ENCODE measurements around the gene MCCD1. TPM values are rescaled to one million over a fixed set of nuclear protein-coding genes. Genes with fewer than 3 reads are reported as not detected.
"Not testable (repeated sequence)": the region's sequence is repeated elsewhere in the genome, so short reads cannot be mapped to it uniquely, and the experiment has no call there.

MCCD1 gene
- total RNA-seq: not detected
- long read RNA-seq: 0 reads

GRCh38 chr6:31528821-31529328 is at the start of gene MCCD1:
Gene MCCD1, plus strand, starts transcription at chr6:31528962. Its CDS starts 53 bp downstream, at chr6:31529015.
- intact Hi-C loops (cut with DNase I, micrococcal nuclease): no loop called here
- DNase-seq (no peak), ATAC-seq (peak; percentile 29)

- DNase-seq (no peak), ATAC-seq (no peak)
- intact Hi-C loops (cut with DNase I, micrococcal nuclease): no loop called here
Observed at GRCh38 chr6:31479151-31479932, 49.4 kb upstream of the MCCD1 start.

- no peak for DNase-seq
- ATAC-seq: no peak
- intact Hi-C loops (cut with DNase I, micrococcal nuclease): no loop called here
Observed at GRCh38 chr6:31479933-31480535, 48.7 kb upstream of the MCCD1 start.

DNA sequence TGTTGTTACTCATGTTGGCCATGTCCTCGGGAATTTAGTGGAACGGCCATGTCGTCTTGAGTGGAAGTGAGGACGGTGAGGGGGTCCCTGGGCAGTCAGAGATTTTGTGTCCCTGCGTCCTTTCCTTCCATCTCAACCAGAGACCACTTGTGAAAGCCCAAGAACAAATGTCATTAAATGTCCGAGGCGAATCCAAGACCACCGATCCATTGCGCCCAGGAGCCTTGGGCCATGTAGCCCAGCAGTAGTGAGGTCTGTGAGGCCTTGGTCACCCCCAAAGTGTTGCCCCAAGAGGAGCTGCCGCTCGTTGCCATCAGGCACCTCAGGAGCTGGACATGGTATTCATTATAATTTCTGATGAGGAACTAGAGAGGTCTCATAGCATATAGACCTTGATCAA is 48.2 kb upstream of the MCCD1 start:
- intact Hi-C loops (cut with DNase I, micrococcal nuclease): no loop called here
- DNase-seq (no peak), ATAC-seq (no peak)

GRCh38 chr6:31483392-31483791 is 45.4 kb upstream of the MCCD1 start:
- no peak for DNase-seq
- intact Hi-C loops (cut with DNase I, micrococcal nuclease): no loop called here
- ATAC-seq: no peak

DNA sequence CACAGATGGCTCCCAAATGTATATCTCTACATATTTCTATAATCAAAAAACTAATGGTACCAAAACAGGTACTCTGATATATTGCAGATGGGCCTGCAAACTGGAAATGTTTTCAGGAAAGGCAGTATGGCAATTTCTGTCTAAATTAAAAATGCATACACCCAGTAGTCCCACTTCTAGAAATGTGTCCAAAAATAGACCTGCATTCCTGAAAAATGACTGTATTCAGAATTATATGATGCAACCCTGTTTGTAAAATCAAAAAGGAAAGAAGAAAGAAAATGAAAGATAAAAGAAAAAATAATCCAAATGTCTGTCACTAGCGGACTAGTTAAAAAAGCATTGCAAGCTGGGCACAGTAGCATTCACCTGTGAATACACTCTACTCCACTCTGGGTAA is 43.7 kb upstream of the MCCD1 start:
- no peak for DNase-seq
- ATAC-seq: no peak
- intact Hi-C loops (cut with DNase I, micrococcal nuclease): no loop called here

GRCh38 chr6:31486065-31486837 is 42.5 kb upstream of the MCCD1 start:
- intact Hi-C loops (cut with DNase I, micrococcal nuclease): not testable (repeated sequence)

GRCh38 chr6:31487674-31488073 is 41.1 kb upstream of the MCCD1 start:
- ATAC-seq; DNase-seq; intact Hi-C loops (cut with DNase I, micrococcal nuclease): not testable (repeated sequence)

More at GRCh38 chr6:31486065-31486837, 42.5 kb upstream of the MCCD1 start:
- ATAC-seq, DNase-seq: not testable (repeated sequence)

GRCh38 chr6:31489086-31489485 is 39.7 kb upstream of the MCCD1 start:
- intact Hi-C loops (cut with DNase I, micrococcal nuclease): no loop called here
- peak; percentile 79 for ATAC-seq
- peak in 1 of 2 donors; percentile 61 for DNase-seq

DNA sequence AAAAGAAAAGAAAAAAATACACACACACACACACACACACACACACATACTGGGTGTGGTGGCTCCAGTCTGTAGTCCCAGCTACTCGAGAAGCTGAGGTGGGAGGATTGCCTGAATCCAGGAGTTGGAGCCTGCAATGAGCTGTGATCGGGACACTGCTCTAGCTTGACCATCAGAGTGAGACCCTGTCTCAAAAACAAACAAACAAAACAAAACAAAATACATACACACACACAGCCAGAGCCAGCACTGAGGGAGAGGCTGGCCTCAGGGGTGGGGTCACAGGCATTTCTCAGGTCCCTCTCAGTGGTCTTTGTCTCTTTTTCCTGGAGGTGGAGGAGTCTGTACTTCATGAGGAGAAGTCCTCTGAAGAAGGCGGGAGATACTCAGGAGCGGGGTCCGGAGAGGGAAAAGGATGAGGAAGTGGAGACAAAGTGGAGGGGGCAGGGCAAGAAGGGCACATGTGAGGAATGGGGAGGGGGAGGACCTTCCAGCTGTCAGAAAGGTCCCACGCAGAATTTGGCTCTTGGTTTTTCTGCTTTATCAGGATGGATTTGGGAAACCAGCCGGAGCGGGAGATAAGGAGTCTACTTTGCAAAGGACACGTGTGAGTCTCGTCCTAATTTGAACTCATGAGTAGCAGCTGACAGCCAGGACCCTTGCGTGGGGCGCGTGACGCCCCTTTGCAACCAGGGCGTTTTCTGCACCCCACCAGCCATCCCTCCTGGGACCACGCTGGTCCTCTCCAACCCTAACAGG is 38.5 kb upstream of the MCCD1 start:
- no peak for ATAC-seq
- DNase-seq: no peak
- intact Hi-C loops (cut with DNase I, micrococcal nuclease): no loop called here

- DNase-seq; ATAC-seq; intact Hi-C loops (cut with DNase I, micrococcal nuclease): not testable (repeated sequence)
Observed at GRCh38 chr6:31493550-31493874, 35.2 kb upstream of the MCCD1 start.

DNA sequence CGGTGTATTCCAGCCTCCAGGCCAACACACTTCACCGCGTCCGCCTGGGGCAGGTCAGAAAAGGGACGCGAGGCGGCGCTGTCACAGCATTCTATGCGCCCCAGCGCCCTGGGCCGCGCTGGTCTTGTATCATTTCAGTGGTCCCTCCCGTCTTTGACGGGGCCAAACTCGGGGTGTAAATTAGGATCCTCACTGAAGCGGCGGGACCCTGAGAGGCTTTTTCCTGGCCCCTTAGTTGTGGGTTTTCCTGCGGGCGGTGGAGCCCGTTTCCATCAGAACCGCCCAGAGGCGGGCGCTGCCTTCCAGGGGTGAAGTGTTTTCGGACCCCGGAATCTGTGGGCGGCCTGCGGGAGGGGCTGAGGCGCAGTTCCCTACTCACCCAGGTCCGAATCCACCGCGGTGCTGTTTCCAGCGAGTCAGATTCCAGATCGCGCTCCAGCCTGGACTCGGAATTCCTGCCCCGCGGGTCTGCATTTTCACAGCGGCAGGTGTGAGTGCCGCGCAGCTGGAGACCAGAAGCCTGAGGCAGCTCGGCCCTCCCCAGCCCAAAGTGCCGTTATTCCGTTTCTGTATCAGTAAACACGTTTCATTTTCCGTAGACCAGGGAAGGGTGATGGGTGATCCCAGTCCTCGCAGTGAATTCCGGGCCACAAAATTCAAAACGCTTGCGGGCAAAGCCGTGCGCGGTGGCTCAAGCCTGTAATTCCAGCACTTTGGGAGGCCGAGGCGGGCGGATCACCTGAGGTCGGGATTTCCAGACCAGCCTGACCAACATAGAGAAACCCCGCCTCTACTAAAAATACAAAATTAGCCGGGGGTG is 34.7 kb upstream of the MCCD1 start:
- ATAC-seq (peak; percentile 68), DNase-seq (peak; percentile 76 to 93)
- intact Hi-C loops (cut with DNase I, micrococcal nuclease): no loop called here

DNA sequence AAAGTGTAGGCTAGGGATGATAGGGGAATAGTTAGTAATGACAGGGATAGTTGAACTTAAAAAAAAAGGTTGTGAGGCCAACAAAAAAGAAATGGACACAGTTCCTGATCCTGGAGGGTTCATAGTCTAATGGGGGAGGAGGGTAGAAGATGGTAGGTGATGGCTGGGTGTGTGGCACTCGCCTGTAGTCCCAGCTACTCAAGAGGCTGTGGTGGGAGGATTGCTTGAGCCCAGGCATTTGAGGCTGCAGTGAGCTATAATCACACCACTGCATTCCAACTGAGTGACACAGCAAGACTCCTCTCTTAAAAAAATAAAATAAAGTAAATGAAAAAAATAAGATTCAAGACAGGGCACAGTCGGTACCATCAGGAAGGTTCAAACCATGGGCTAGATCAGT is 33.2 kb upstream of the MCCD1 start:
- intact Hi-C loops (cut with DNase I, micrococcal nuclease): no loop called here
- DNase-seq (no peak), ATAC-seq (no peak)

GRCh38 chr6:31496826-31497225 is 31.9 kb upstream of the MCCD1 start:
- intact Hi-C loops (cut with DNase I, micrococcal nuclease): not testable (repeated sequence)

DNA sequence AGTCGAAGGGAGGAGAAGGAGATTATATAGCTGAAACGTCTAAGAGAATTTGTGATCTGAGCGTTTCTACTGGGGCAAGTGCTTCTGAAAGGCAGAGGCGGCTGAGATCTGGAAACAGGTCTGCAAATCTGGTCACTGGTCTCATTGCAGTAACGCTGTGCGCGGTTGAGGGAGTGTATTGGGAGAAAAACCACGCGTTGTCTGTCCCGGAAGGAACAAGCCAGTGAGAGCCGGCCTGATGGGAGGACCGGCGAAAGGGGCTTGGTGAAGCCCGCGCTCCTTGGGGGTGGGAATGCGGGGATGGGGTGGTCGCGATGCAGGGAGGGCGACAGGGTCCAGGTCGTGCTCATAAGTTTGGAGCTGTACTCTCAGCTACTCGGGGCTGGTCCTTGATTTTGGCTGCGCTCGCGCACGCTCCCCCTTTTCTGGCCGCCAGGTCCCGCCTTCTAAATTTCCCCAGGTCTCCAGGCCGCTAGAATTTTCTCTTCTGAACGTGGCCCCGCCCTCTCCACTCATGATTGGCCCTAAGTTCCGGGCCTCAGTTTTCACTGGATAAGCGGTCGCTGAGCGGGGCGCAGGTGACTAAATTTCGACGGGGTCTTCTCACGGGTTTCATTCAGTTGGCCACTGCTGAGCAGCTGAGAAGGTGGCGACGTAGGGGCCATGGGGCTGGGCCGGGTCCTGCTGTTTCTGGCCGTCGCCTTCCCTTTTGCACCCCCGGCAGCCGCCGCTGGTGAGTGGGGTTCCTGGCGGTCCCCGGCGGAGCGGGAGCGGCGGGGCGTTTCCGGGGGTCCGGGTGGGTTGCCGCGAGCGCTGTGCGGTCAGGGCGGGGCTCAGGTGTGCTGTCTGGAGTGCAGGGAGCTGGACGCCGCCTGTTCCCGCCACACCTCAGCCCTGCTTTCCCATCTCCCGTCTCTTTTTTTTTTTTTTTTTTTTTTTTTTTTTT is 31.0 kb upstream of the MCCD1 start, which contains the start of gene MICB:
Gene MICB, plus strand, starts transcription at position 615 of the 946 bp plus-strand sequence. Its CDS starts 49 bp downstream, at position 664.
- intact Hi-C loops (cut with DNase I, micrococcal nuclease): no loop called here
- peak; percentile 76 to 87 for DNase-seq
- ATAC-seq: peak; percentile 71

More at GRCh38 chr6:31496826-31497225, 31.9 kb upstream of the MCCD1 start:
- not testable (repeated sequence) for DNase-seq, ATAC-seq

DNA sequence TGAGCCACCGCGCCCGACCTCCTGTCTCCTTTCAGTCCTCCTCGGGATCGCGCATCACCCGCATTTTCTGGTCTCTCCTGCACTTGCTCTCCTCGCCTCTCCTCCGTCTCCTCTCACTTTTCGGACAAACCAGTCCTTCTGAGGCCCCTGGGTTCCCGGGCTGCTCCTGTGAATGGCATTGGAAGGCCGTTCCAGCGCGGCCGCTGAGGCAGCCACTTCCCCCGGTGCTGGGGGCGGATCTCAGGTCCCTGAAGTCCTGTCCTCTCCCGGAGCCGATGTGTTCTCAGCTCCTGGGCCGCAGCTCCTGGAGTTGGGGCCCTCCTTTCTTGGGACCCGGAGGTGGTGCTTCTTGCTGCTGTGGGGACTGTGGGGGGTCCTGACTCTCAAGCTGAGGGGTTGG is 30.0 kb upstream of the MCCD1 start:
- intact Hi-C loops (cut with DNase I, micrococcal nuclease): no loop called here
- no peak for DNase-seq
- ATAC-seq: no peak

DNA sequence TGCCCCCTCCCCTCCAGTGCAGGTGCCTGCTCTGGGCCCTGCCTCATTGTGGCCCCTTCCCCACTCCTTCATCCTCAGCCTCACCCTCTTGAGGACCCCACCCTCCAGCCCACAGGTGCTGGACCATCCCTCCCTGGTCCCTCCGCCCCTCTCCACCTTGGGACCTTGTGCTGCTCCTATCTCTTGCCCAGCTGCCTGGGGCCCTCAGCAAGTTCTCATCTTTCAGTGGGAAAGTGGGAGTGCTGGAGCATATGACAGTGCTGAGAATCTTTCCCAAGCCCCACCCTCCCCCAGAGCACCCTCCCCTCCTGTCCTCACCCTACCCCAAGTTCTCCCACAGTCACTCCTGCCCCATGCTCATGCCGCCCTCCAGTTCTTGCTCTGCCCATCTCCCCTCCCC is 29.1 kb upstream of the MCCD1 start:
- intact Hi-C loops (cut with DNase I, micrococcal nuclease); ATAC-seq; DNase-seq: not testable (repeated sequence)

Data from left colon (tissue), 2 donors.